Lower lobe of right lung (tissue), 2 donors: Measurements from ENCODE around the gene TPI1. TPM values are rescaled to one million over a fixed set of nuclear protein-coding genes. Genes with fewer than 3 reads are reported as not detected.

Experiments
- ATAC-seq, 2 donors: fragments of 200-7000 bp; cut with Tn5 transposase; one replicate each; pipeline ENCODE4 v1.9.1; 2020 to 2022; ENCODE audit warnings: mild to moderate bottlenecking in 2 of 2, moderate library complexity in 2 of 2
- DNase-seq: peaks from one replicate; pipeline ENCODE4 v3.0.0-alpha.2; 2020
- H3K27ac ChIP-seq: fragments of 200-600 bp; one replicate; pipeline ENCODE4 v1.8.0; 2022
- H3K27me3 ChIP-seq: fragments of 200-600 bp; one replicate; pipeline ENCODE4 v1.8.0; 2022; ENCODE audit warnings: low read depth
- H3K36me3 ChIP-seq: fragments of 200-600 bp; one replicate; pipeline ENCODE4 v1.8.0; 2022; ENCODE audit warnings: mild to moderate bottlenecking
- H3K4me1 ChIP-seq: fragments of 200-600 bp; one replicate; pipeline ENCODE4 v1.8.0; 2022
- H3K4me3 ChIP-seq: fragments of 200-600 bp; one replicate; pipeline ENCODE4 v1.8.0; 2022; ENCODE audit warnings: mild to moderate bottlenecking
- H3K9me3 ChIP-seq: fragments of 200-600 bp; one replicate; pipeline ENCODE4 v1.8.0; 2022
- CTCF ChIP-seq: fragments of 200-600 bp; IDR thresholded peaks from one replicate; pipeline ENCODE4 v1.8.0; 2022; ENCODE audit warnings: antibody characterized with exemption, mild to moderate bottlenecking
- intact Hi-C: fragments of 100-400 bp; cut with DNase I; formaldehyde crosslinking; loops from one replicate; pipeline ENCODE4 v1.11.0; 2022
- total RNA-seq: library from RNA; stranded (reverse); fragmentation: NEBNext Ultra II Directional; extraction: Animal tissue kit (Norgen Biotek cat#: 25700); gene quantifications from one replicate; pipeline ENCODE4 v1.2.1, GENCODE V29; 2021
- donor health status: DM: no; HTN: yes; CAD: no; lungs with severe emphysema.

TPI1 gene
- total RNA-seq, 1 donor from 2014 or later = 278 TPM

GRCh38 chr12:6899837-6900519, 32.6 kb downstream of the TPI1 start:
- intact Hi-C loops = no loop called here
- H3K27me3 ChIP-seq = no peaks in the 10 kb centered on the region
- peak; percentile 48 to 60 for ATAC-seq
- no peaks in the 10 kb centered on the region for H3K36me3 ChIP-seq
- no peak overlapping the region for H3K27ac ChIP-seq
- peaks cover 17% of the 10 kb centered on the region for H3K4me1 ChIP-seq
- no peaks in the 10 kb centered on the region for H3K9me3 ChIP-seq
- no peak for TF ChIP-seq CTCF
- peak; percentile 83 for DNase-seq
- H3K4me3 ChIP-seq = no peak overlapping the region

- no peak for TF ChIP-seq CTCF
- no peak for ATAC-seq
- no peaks in the 10 kb centered on the region for H3K27me3 ChIP-seq
- no peak for DNase-seq
- H3K27ac ChIP-seq = no peak overlapping the region
- H3K36me3 ChIP-seq = peaks cover 5% of the 10 kb centered on the region
- no peak overlapping the region for H3K4me3 ChIP-seq
- H3K4me1 ChIP-seq = peaks cover 21% of the 10 kb centered on the region
- intact Hi-C loops = no loop called here
- no peaks in the 10 kb centered on the region for H3K9me3 ChIP-seq
Observed at GRCh38 chr12:6902448-6902847, 35.1 kb downstream of the TPI1 start.

- ATAC-seq = no peak
- Histone ChIP-seq H3K4me3 (no peak overlapping the region), H3K27ac (no peak overlapping the region), H3K36me3 (peaks cover 5% of the 10 kb centered on the region), H3K9me3 (no peaks in the 10 kb centered on the region), H3K4me1 (peaks cover 21% of the 10 kb centered on the region), H3K27me3 (no peaks in the 10 kb centered on the region)
- no peak for TF ChIP-seq CTCF
- no peak for DNase-seq
- intact Hi-C loops = no loop called here
Observed at GRCh38 chr12:6903722-6904121, 36.4 kb downstream of the TPI1 start.

GRCh38 chr12:6904280-6905276, 37.2 kb downstream of the TPI1 start, which contains the start of gene LRRC23:
LRRC23 (plus strand) TSS chr12:6904822; CDS start chr12:6905634, 812 bp downstream.
- ATAC-seq = peak; percentile 96 to 98

More at GRCh38 chr12:6904280-6905276, 37.2 kb downstream of the TPI1 start, which contains the start of gene LRRC23:
- peak; percentile 98 for DNase-seq
- Histone ChIP-seq H3K4me3 (peak within 1 kb of the TSS; percentile 68), H3K27me3 (no peaks in the 10 kb centered on the region), H3K9me3 (no peaks in the 10 kb centered on the region), H3K36me3 (peaks cover 5% of the 10 kb centered on the region), H3K4me1 (peaks cover 16% of the 10 kb centered on the region), H3K27ac (peak within 1 kb of the TSS; percentile 82)
- TF ChIP-seq CTCF = no peak
- intact Hi-C loops = no loop called here
